ENCODE results near the gene CHTF18.

GRCh38 chr16:824194-824593 is 35.8 kb downstream of the CHTF18 start:
- TF ChIP-seq, protein P1, sequence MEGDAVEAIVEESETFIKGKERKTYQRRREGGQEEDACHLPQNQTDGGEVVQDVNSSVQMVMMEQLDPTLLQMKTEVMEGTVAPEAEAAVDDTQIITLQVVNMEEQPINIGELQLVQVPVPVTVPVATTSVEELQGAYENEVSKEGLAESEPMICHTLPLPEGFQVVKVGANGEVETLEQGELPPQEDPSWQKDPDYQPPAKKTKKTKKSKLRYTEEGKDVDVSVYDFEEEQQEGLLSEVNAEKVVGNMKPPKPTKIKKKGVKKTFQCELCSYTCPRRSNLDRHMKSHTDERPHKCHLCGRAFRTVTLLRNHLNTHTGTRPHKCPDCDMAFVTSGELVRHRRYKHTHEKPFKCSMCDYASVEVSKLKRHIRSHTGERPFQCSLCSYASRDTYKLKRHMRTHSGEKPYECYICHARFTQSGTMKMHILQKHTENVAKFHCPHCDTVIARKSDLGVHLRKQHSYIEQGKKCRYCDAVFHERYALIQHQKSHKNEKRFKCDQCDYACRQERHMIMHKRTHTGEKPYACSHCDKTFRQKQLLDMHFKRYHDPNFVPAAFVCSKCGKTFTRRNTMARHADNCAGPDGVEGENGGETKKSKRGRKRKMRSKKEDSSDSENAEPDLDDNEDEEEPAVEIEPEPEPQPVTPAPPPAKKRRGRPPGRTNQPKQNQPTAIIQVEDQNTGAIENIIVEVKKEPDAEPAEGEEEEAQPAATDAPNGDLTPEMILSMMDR (IDR thresholded peaks at IDR 0.05; ENCODE audit: extremely low read depth in 1 of 2, insufficient read depth in 1 of 2, low read depth in 1 of 2, low read length in 2 of 2), result no peak
- no peak for TF ChIP-seq MYC (IDR thresholded peaks at IDR 0.05; ENCODE audit: low read depth, low read length)
- TF ChIP-seq EZH2 (IDR thresholded peaks at IDR 0.05; ENCODE audit: borderline replicate concordance, low read depth, low read length, severe bottlenecking), result no peak
- no peak for TF ChIP-seq POLR2AphosphoS5 (IDR thresholded peaks at IDR 0.05; ENCODE audit: insufficient read depth, low read depth, low read length)
- TF ChIP-seq POLR2A (IDR thresholded peaks at IDR 0.05; ENCODE audit: low read depth, low read length), result no peak
- TF ChIP-seq MAX (IDR thresholded peaks at IDR 0.05; ENCODE audit: insufficient read depth, insufficient read length), result no peak
- no peak for TF ChIP-seq JUN (IDR thresholded peaks at IDR 0.05; ENCODE audit: borderline replicate concordance, insufficient read depth, insufficient read length, low read depth)
- no peak for TF ChIP-seq GATA2 (IDR thresholded peaks at IDR 0.05; ENCODE audit: insufficient read depth, insufficient read length, low read depth, low read length)
- TF ChIP-seq FOS (IDR thresholded peaks at IDR 0.05; ENCODE audit: borderline replicate concordance, insufficient read depth, low read length), result no peak

Data from endothelial cell of umbilical vein (primary cell).